ENCODE data around the gene SAC3D1. TPM values are rescaled to one million over a fixed set of nuclear protein-coding genes. Genes with fewer than 3 reads are reported as not detected.
A peak's percentile ranks its signal among the peaks of the same experiment; 100 is the strongest.

Gene SAC3D1
- total and polyA plus RNA-seq, 12 donors, result 4.4 to 23.6 (median 10.5) TPM

- H3K36me3 ChIP-seq (replicated peaks in 1 of 2), result peaks cover 0 to 2% of the 10 kb centered on the region in 2 donors
- peak overlapping the region in 3 of 4 donors; percentile 42 to 76 (median 55) for H3K4me3 ChIP-seq
- peak overlapping the region; percentile 95 to 100 (median 98) for H3K27ac ChIP-seq
- intact Hi-C loops (cut with DNase I), result loop anchor here in 1 of 2 donors (10.0 kb wide), 2 partner anchors 61 to 169 kb away; partner anchors contain the start of gene CDC42BPG
- TF ChIP-seq CTCF (IDR thresholded peaks at IDR 0.05) (peak; percentile 65 to 93 (median 81)), POLR2A (IDR thresholded peaks at IDR 0.05) (peak; percentile 70 to 86)
- H3K27me3 ChIP-seq, result no peaks in the 10 kb centered on the region
- H3K4me1 ChIP-seq (replicated peaks in 1 of 2), result peaks cover 12 to 17% of the 10 kb centered on the region in 2 donors
- no peaks in the 10 kb centered on the region for H3K9me3 ChIP-seq (replicated peaks in 1 of 3)
- 10 to 44% (median 18%) methylated on average over 6 to 22 of the region's 22 CpGs for WGBS, 4 donors
- DNase-seq, result peak; percentile 91 to 97 (median 94)
Observed at GRCh38 chr11:65013130-65013887, 27.7 kb upstream of the SAC3D1 start.

DNA sequence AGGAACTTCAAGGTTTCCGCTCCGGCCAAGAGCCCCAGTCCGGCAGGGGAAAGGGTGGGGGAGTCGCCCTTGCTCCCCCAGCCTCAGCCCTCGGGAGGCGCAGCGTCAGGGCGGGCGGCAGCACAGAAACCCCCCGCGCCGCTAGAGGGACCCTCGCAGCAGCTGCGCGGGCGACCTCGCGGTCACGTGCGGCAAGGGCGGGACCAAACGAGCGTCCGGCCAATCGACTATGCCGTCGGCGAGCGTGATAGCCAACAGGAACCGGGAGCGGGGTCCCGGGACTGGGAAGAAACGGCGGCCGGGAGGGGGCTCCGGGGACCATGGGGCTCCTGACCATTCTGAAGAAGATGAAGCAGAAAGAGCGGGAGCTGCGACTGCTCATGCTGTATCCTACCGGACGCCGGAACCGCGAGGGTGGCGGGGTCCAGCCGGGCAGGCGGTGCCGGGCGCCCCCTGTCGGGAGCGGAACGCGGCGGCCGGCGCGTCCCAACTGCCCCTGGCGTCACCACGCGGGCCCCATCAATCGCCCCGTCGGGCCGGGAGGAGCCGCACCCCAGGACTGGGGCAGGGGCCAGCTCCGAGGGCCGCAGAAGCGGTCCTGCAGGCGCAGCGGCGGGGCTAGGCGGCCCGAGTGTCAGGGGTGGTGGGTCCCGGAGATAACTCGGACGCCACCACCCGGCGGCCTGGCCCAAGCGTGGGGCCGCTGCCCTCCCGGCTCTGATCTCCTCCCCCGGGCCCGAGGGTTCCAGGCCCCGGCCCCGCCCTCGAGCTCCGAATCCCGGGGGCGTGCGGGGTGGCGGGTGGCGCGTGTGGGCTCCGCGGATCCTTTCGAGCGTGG, 26.9 kb upstream of the SAC3D1 start, which contains the start of gene ARL2:
Gene ARL2 (plus strand): TSS at position 273 of the 838 bp plus-strand sequence. CDS start 48 bp downstream, at position 321.
- 0 to 2% (median 1%) methylated on average over 10 to 96 of the region's 96 CpGs for WGBS, 4 donors
- intact Hi-C loops (cut with DNase I), result loop anchor here in 1 of 2 donors (10.0 kb wide), 2 partner anchors 61 to 169 kb away; partner anchors contain the start of gene CDC42BPG
- TF ChIP-seq CTCF (IDR thresholded peaks at IDR 0.05), result peak; percentile 36 to 90 (median 88)
- peak in 1 of 2 donors; percentile 54 for TF ChIP-seq POLR2A (IDR thresholded peaks at IDR 0.05)

GRCh38 chr11:65014726-65015227, 26.2 kb upstream of the SAC3D1 start:
- DNase-seq, result peak in 2 of 7 donors; percentile 35 to 59
- peaks cover 12 to 17% of the 10 kb centered on the region in 2 donors for H3K4me1 ChIP-seq (replicated peaks in 1 of 2)
- TF ChIP-seq CTCF (IDR thresholded peaks at IDR 0.05) (no peak), POLR2A (IDR thresholded peaks at IDR 0.05) (no peak)
- H3K4me3 ChIP-seq, result peak overlapping the region in 3 of 4 donors; percentile 42 to 76 (median 55)
- peaks cover 0 to 14% of the 10 kb centered on the region in 2 donors for H3K36me3 ChIP-seq (replicated peaks in 1 of 2)
- intact Hi-C loops (cut with DNase I), result loop anchor here in 1 of 2 donors (10.0 kb wide), 2 partner anchors 60 to 170 kb away; partner anchors contain the start of gene CDC42BPG
- no peaks in the 10 kb centered on the region for H3K9me3 ChIP-seq (replicated peaks in 1 of 3)
- 31 to 54% (median 37%) methylated on average over 13 to 23 of the region's 23 CpGs for WGBS, 4 donors
- H3K27me3 ChIP-seq, result no peaks in the 10 kb centered on the region
- H3K27ac ChIP-seq, result peak overlapping the region; percentile 95 to 100 (median 98)

More for the DNA sequence above, 26.9 kb upstream of the SAC3D1 start, which contains the start of gene ARL2:
- H3K27ac ChIP-seq, result peak within 1 kb of the TSS; percentile 95 to 100 (median 98)
- H3K4me3 ChIP-seq, result peak within 1 kb of the TSS in 3 of 4 donors; percentile 42 to 76 (median 55)
- H3K36me3 ChIP-seq (replicated peaks in 1 of 2), result peaks cover 0 to 7% of the 10 kb centered on the region in 2 donors
- peaks cover 12 to 17% of the 10 kb centered on the region in 2 donors for H3K4me1 ChIP-seq (replicated peaks in 1 of 2)
- H3K27me3 ChIP-seq, result no peaks in the 10 kb centered on the region
- H3K9me3 ChIP-seq (replicated peaks in 1 of 3), result no peaks in the 10 kb centered on the region
- peak; percentile 88 to 93 (median 91) for DNase-seq

All from adrenal gland (tissue), 12 donors.